ENCODE data around the gene PCDHGA7. TPM values are rescaled to one million over a fixed set of nuclear protein-coding genes. Genes with fewer than 3 reads are reported as not detected.
"Not testable (repeated sequence)": the region's sequence is repeated elsewhere in the genome, so short reads cannot be mapped to it uniquely, and the experiment has no call there.

Gene PCDHGA7
- total RNA-seq, 4 donors from 2014 or later = 7.6 to 12.2 (median 9.2) TPM

- peaks cover 0 to 13% (median 0%) of the 10 kb centered on the region in 3 donors for H3K36me3 ChIP-seq
- peak in 4 of 5 experiments; percentile 16 to 37 (median 30) for TF ChIP-seq CTCF (IDR thresholded peaks at IDR 0.05)
- H3K9me3 ChIP-seq = peaks cover 9 to 94% (median 51%) of the 10 kb centered on the region in 4 donors
- not testable (repeated sequence) for DNase-seq (ENCODE audit: low spot score in 2 of 2); H3K27ac ChIP-seq; H3K4me1 ChIP-seq; H3K27me3 ChIP-seq
- 6 to 11% methylated on average over 21 to 26 of the region's 43 CpGs for WGBS, 2 donors
- H3K4me3 ChIP-seq = peak within 1 kb of the TSS in 2 of 4 donors; percentile 8 to 30
Observed at GRCh38 chr5:141397756-141398551, 15.4 kb downstream of the PCDHGA7 start, which contains the start of gene PCDHGB5. Gene PCDHGB5, plus strand, starts transcription at chr5:141397947. Its CDS starts 181 bp downstream, at chr5:141398128.

- peaks cover 0 to 8% (median 0%) of the 10 kb centered on the region in 3 donors for H3K36me3 ChIP-seq
- H3K4me1 ChIP-seq = no peaks in the 10 kb centered on the region
- H3K27ac ChIP-seq = no peak overlapping the region
- TF ChIP-seq POLR2A (IDR thresholded peaks at IDR 0.05) (no peak), EP300 (IDR thresholded peaks at IDR 0.05) (no peak), CTCF (IDR thresholded peaks at IDR 0.05) (no peak)
- DNase-seq (ENCODE audit: low spot score in 2 of 2) = no peak
- H3K9me3 ChIP-seq = peaks cover 5 to 94% (median 49%) of the 10 kb centered on the region in 4 donors
- H3K4me3 ChIP-seq = no peak overlapping the region
- WGBS, 2 donors = 22 to 38% methylated on average over 15 of the region's 15 CpGs
- no peaks in the 10 kb centered on the region for H3K27me3 ChIP-seq
Observed at GRCh38 chr5:141398608-141399007, 16.1 kb downstream of the PCDHGA7 start.

GRCh38 chr5:141399555-141400258 is 17.2 kb downstream of the PCDHGA7 start:
- Histone ChIP-seq H3K9me3 (peaks cover 3 to 94% (median 50%) of the 10 kb centered on the region in 4 donors), H3K27ac (no peak overlapping the region), H3K27me3 (no peaks in the 10 kb centered on the region), H3K4me1 (no peaks in the 10 kb centered on the region), H3K4me3 (no peak overlapping the region), H3K36me3 (peaks cover 0 to 14% (median 0%) of the 10 kb centered on the region in 3 donors)
- no peak for DNase-seq (ENCODE audit: low spot score in 2 of 2)
- 26 to 31% methylated on average over 45 to 49 of the region's 61 CpGs for WGBS, 2 donors
- TF ChIP-seq POLR2A (IDR thresholded peaks at IDR 0.05) (no peak), CTCF (IDR thresholded peaks at IDR 0.05) (no peak), EP300 (IDR thresholded peaks at IDR 0.05) (no peak)

- H3K27me3 ChIP-seq = no peaks in the 10 kb centered on the region
- no peak for DNase-seq (ENCODE audit: low spot score in 2 of 2)
- no peaks in the 10 kb centered on the region for H3K4me1 ChIP-seq
- H3K36me3 ChIP-seq = peaks cover 0 to 20% (median 0%) of the 10 kb centered on the region in 3 donors
- H3K9me3 ChIP-seq = peaks cover 0 to 94% (median 50%) of the 10 kb centered on the region in 4 donors
- no peak for TF ChIP-seq EP300 (IDR thresholded peaks at IDR 0.05)
- peak in 1 of 5 experiments; percentile 8 for TF ChIP-seq CTCF (IDR thresholded peaks at IDR 0.05)
- H3K4me3 ChIP-seq = peak within 1 kb of the TSS in 1 of 4 donors; percentile 34
- WGBS, 2 donors = 16 to 21% methylated on average over 27 of the region's 27 CpGs
- no peak within 1 kb of the TSS for H3K27ac ChIP-seq
Observed at GRCh38 chr5:141402553-141403243, 20.2 kb downstream of the PCDHGA7 start, which contains the start of gene PCDHGA9. Gene PCDHGA9, plus strand, starts transcription at chr5:141402778. Its CDS starts 175 bp downstream, at chr5:141402953.

Measured in tibial nerve (tissue), 4 donors.